GM18505 (cell line): ENCODE results near the gene CPXM2.

Source experiments
- ATAC-seq: cut with Tn5 transposase; IDR thresholded peaks from one replicate; pipeline ENCODE4 v1.9.1; 2021; ENCODE audit not compliant: unreplicated experiment
- POLR2A ChIP-seq: IDR thresholded peaks from 4 replicates; pipeline ENCODE4 v1.6.1; 2011; ENCODE audit warnings: borderline replicate concordance; ENCODE audit not compliant: insufficient read depth, insufficient read length; ENCODE audit errors: extremely low read depth

Gene CPXM2

GRCh38 chr10:123891144-123892071 lies at the start of gene CPXM2:
Gene CPXM2, minus strand, starts transcription at chr10:123891807. Its CDS starts 148 bp downstream, at chr10:123891659.
- no peak for TF ChIP-seq POLR2A
- no peak for ATAC-seq

GRCh38 chr10:123939591-123939990 lies 48.0 kb upstream of the CPXM2 start:
- ATAC-seq: no peak
- no peak for TF ChIP-seq POLR2A

GRCh38 chr10:123938890-123939289 lies 47.3 kb upstream of the CPXM2 start:
- no peak for TF ChIP-seq POLR2A
- ATAC-seq: no peak

- no peak for ATAC-seq
- no peak for TF ChIP-seq POLR2A
Observed at GRCh38 chr10:123936426-123936825, 44.8 kb upstream of the CPXM2 start.

- TF ChIP-seq POLR2A: no peak
- no peak for ATAC-seq
Observed at GRCh38 chr10:123935680-123936079, 44.1 kb upstream of the CPXM2 start.

- no peak for TF ChIP-seq POLR2A
- no peak for ATAC-seq
Observed at GRCh38 chr10:123934846-123935245, 43.2 kb upstream of the CPXM2 start.

GRCh38 chr10:123930340-123931001 lies 38.9 kb upstream of the CPXM2 start:
- TF ChIP-seq POLR2A: no peak
- ATAC-seq: no peak

GRCh38 chr10:123929791-123930190 lies 38.2 kb upstream of the CPXM2 start:
- no peak for TF ChIP-seq POLR2A
- no peak for ATAC-seq

GRCh38 chr10:123928427-123928826 lies 36.8 kb upstream of the CPXM2 start:
- no peak for ATAC-seq
- no peak for TF ChIP-seq POLR2A

GRCh38 chr10:123926401-123927264 lies 35.0 kb upstream of the CPXM2 start:
- no peak for TF ChIP-seq POLR2A

GRCh38 chr10:123922126-123922525 lies 30.5 kb upstream of the CPXM2 start:
- TF ChIP-seq POLR2A: no peak
- ATAC-seq: no peak

More at GRCh38 chr10:123926401-123927264, 35.0 kb upstream of the CPXM2 start:
- ATAC-seq: no peak

- ATAC-seq: no peak
- TF ChIP-seq POLR2A: no peak
Observed at GRCh38 chr10:123916775-123917174, 25.2 kb upstream of the CPXM2 start.

GRCh38 chr10:123913688-123914268 lies 22.2 kb upstream of the CPXM2 start:
- TF ChIP-seq POLR2A: no peak
- ATAC-seq: no peak
